ENCODE measurements around the gene IL20RA. TPM values are rescaled to one million over a fixed set of nuclear protein-coding genes. Genes with fewer than 3 reads are reported as not detected.

Gene IL20RA
- total RNA-seq, 4 donors from 2014 or later = 0.47 to 2.5 (median 1.7) TPM; not detected in 1

DNA sequence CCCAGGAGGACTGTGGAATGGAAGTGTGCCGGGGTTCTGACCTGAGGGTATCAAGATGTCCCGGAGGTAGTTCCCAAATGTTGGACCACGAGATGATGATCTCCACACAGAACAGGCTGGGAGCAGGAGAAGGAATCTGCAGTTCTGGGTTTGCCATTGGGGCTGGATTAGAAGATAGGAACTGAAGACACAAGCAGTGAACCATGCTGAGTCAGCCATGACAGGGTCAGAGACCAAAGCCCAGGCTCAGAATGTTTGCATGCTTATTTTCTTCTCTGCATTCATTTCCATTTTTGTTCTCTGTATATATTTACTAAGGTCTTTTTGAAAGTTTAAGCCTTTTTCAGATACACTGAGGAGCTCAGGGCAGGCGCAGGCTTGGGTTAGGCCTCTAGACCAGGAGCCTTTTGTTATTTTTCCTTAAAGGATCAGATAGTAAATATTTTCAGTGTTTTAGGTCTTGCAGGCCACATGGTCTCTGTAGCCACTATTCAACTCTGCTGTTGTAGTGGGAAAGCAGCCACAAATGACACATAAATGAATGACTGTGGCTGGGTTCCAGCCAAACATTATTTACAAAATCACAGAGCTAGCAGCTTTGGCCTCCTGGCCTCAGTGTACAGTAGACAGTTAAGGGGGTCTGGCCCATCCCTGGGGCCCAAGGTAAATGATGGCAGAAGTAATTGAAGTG lies 94.2 kb downstream of the IL20RA start:
- no peak for DNase-seq
- Histone ChIP-seq H3K36me3 (no peaks in the 10 kb centered on the region), H3K27me3 (no peaks in the 10 kb centered on the region), H3K9me3 (no peaks in the 10 kb centered on the region), H3K4me1 (no peaks in the 10 kb centered on the region), H3K4me3 (no peak overlapping the region), H3K27ac (no peak overlapping the region)
- no peak for TF ChIP-seq POLR2A (IDR thresholded peaks at IDR 0.05)
- TF ChIP-seq, protein P1, sequence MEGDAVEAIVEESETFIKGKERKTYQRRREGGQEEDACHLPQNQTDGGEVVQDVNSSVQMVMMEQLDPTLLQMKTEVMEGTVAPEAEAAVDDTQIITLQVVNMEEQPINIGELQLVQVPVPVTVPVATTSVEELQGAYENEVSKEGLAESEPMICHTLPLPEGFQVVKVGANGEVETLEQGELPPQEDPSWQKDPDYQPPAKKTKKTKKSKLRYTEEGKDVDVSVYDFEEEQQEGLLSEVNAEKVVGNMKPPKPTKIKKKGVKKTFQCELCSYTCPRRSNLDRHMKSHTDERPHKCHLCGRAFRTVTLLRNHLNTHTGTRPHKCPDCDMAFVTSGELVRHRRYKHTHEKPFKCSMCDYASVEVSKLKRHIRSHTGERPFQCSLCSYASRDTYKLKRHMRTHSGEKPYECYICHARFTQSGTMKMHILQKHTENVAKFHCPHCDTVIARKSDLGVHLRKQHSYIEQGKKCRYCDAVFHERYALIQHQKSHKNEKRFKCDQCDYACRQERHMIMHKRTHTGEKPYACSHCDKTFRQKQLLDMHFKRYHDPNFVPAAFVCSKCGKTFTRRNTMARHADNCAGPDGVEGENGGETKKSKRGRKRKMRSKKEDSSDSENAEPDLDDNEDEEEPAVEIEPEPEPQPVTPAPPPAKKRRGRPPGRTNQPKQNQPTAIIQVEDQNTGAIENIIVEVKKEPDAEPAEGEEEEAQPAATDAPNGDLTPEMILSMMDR (IDR thresholded peaks at IDR 0.05) = no peak

Small RNA genes within 50 kb of the gene (small RNA-seq; reads per million reads assigned to genes)
- gene RPL35AP3 = 0 reads per million in 2 donors

Other genes with a start within 250 kb of the IL20RA start
- 1 to 10 TPM; 3.0 to 7.1 (median 6.3) TPM for gene PEX7, start 222.4 kb downstream of the IL20RA start, total RNA-seq
- under 1 TPM in 1 of 4 donors, not detected in 3; 0.47 TPM for gene SLC35D3, start 122.7 kb downstream of the IL20RA start, total RNA-seq
- not detected for gene IL22RA2, start 128.7 kb upstream of the IL20RA start, total RNA-seq
- gene IFNGR1, start 174.4 kb upstream of the IL20RA start, total RNA-seq = 100 to 1,000 TPM in 1 of 4 donors, 10 to 100 TPM in 3; 44.6 to 136 (median 75.6) TPM